T-cell (primary cell): ENCODE measurements around the gene RAB3B. TPM values are rescaled to one million over a fixed set of nuclear protein-coding genes. Genes with fewer than 3 reads are reported as not detected.
"Not testable (repeated sequence)": the region's sequence is repeated elsewhere in the genome, so short reads cannot be mapped to it uniquely, and the experiment has no call there.

ENCODE experiments used
- ATAC-seq, 4 experiments: fragments of 200-7000 bp in 3 of 4; fragments of 150-1000 bp in 1 of 4; cut with Tn5 transposase; replicated peaks in 1 of 4; 1 replicate in 3 of 4; 2 replicates in 1 of 4; pipeline ENCODE4 v1.10.0; 2021; ENCODE audit warnings: moderate library complexity in 3 of 4, mild to moderate bottlenecking in 2 of 4, moderate number of reproducible peaks in 1 of 4
- CTCF ChIA-PET, 2 donors: fragments of 300-600 bp; sonication (Branson Sonifier 250); formaldehyde crosslinking; loops; one replicate each; lab custom pipeline; 2022; ENCODE audit warnings: antibody characterized with exemption in 2 of 2; lab: Charles Lee
- POLR2A ChIA-PET, 2 donors: fragments of 300-600 bp; sonication (Branson Sonifier 250); formaldehyde crosslinking; loops; one replicate each; lab custom pipeline; 2022; ENCODE audit warnings: antibody characterized with exemption in 2 of 2; lab: Charles Lee
- DNase-seq, 35 experiments: peaks; one replicate each; pipeline versions ENCODE4 v3.0.0 to v3.0.0-alpha.2; 2013 to 2023
- H3K27ac ChIP-seq: one replicate; pipeline ENCODE4 v1.5.1; 2013; ENCODE audit warnings: low read length
- H3K27me3 ChIP-seq, 2 experiments: replicated peaks in 1 of 2; 1 replicate in 1 of 2; 2 replicates in 1 of 2; pipeline versions ENCODE4 v1.6.1 to v1.7.0; 2013; ENCODE audit warnings: low read length in 1 of 2, mixed read lengths in 1 of 2; ENCODE audit not compliant: control insufficient read depth in 2 of 2, insufficient read depth in 2 of 2; ENCODE audit errors: extremely low read depth in 1 of 2
- H3K36me3 ChIP-seq, 2 donors: 1 replicate in 1 of 2; 2 replicates in 1 of 2; pipeline versions ENCODE4 v1.6.1 to v1.7.0; 2013; ENCODE audit warnings: low read length in 1 of 2; ENCODE audit not compliant: control insufficient read depth in 2 of 2, insufficient read depth in 1 of 2; ENCODE audit errors: extremely low read depth in 1 of 2
- H3K4me1 ChIP-seq, 2 experiments: 1 replicate in 1 of 2; 2 replicates in 1 of 2; pipeline versions ENCODE4 v1.6.1 to v1.7.0; 2013; ENCODE audit warnings: low read length in 2 of 2, mixed read lengths in 1 of 2; ENCODE audit not compliant: insufficient read depth in 2 of 2, control insufficient read depth in 1 of 2; ENCODE audit errors: extremely low read depth in 1 of 2
- H3K4me3 ChIP-seq, 2 donors: 1 replicate in 1 of 2; 2 replicates in 1 of 2; pipeline versions ENCODE4 v1.5.1 to v1.7.0; 2013; ENCODE audit warnings: mild to moderate bottlenecking in 2 of 2, low read length in 1 of 2, moderate library complexity in 1 of 2; ENCODE audit not compliant: control insufficient read depth in 1 of 2; ENCODE audit errors: extremely low read depth in 1 of 2
- H3K9me3 ChIP-seq: 2 replicates; pipeline ENCODE4 v1.7.0; 2013
- H3K27ac Mint-ChIP-seq, 2 donors: one replicate each; pipeline ENCODE4 v1.8.0; 2020 to 2021; ENCODE audit warnings: mild to moderate bottlenecking in 2 of 2, mixed read lengths in 2 of 2
- H3K27me3 Mint-ChIP-seq, 2 donors: one replicate each; pipeline ENCODE4 v1.8.0; 2021 to 2022; ENCODE audit warnings: mixed read lengths in 2 of 2
- H3K36me3 Mint-ChIP-seq: one replicate; pipeline ENCODE4 v1.8.0; 2021; ENCODE audit warnings: mixed read lengths
- H3K4me1 Mint-ChIP-seq, 3 donors: one replicate each; pipeline ENCODE4 v1.8.0; 2020 to 2022; ENCODE audit warnings: mixed read lengths in 3 of 3, mild to moderate bottlenecking in 1 of 3
- H3K4me3 Mint-ChIP-seq, 3 donors: one replicate each; pipeline ENCODE4 v1.8.0; 2020 to 2022; ENCODE audit warnings: mild to moderate bottlenecking in 3 of 3, mixed read lengths in 3 of 3, moderate library complexity in 3 of 3
- H3K9me3 Mint-ChIP-seq, 3 donors: one replicate each; pipeline ENCODE4 v1.8.0; 2020 to 2022; ENCODE audit warnings: mixed read lengths in 3 of 3
- WGBS: methylation state at CpG from one replicate; pipeline ENCODE4 v1.1.5; 2013; ENCODE audit warnings: missing lambda C conversion rate; ENCODE audit not compliant: insufficient coverage; 5-methylcytosine and 5-hydroxymethylcytosine counted together
- total RNA-seq, 35 experiments: library from RNA in 6 of 35; stranded (reverse) in 6 of 35; fragments of 120-200 nt in 1 of 35; gene quantifications; one replicate each; pipeline versions ENCODE4 v1.2.1 to v1.2.4 and lab custom pipeline; 2013 to 2026

RAB3B gene
- total RNA-seq, 5 donors from 2014 or later (not counting 1 experiment from before 2014, with no cell fraction given) = 0.02 to 0.18 (median 0.06) TPM; not detected in 1

- ChIA-PET CTCF (interaction anchor here (0.7 to 1.4 kb wide), 7 partner anchors 9 to 929 kb away, joined by 3 to 6 read pairs (median 4); no protein-coding TSS in a partner anchor), POLR2A (no interaction called here)
- H3K9me3 Mint-ChIP-seq = no peaks in the 10 kb centered on the region
- H3K27ac Mint-ChIP-seq = no peak overlapping the region
- ATAC-seq = no peak
- DNase-seq = no peak
- Histone ChIP-seq H3K4me1 (no peaks in the 10 kb centered on the region), H3K36me3 (no peaks in the 10 kb centered on the region), H3K9me3 (no peaks in the 10 kb centered on the region), H3K27ac (no peak overlapping the region), H3K27me3 (peaks cover 3 to 26% of the 10 kb centered on the region in 2 experiments), H3K4me3 (no peak overlapping the region)
- peaks cover 48 to 55% of the 10 kb centered on the region in 2 donors for H3K27me3 Mint-ChIP-seq
- H3K4me3 Mint-ChIP-seq = no peak overlapping the region
- H3K36me3 Mint-ChIP-seq = no peaks in the 10 kb centered on the region
- H3K4me1 Mint-ChIP-seq = no peaks in the 10 kb centered on the region
These were observed 92.8 kb downstream of the RAB3B start for GRCh38 chr1:51897699-51898031.

- H3K36me3 Mint-ChIP-seq, H3K27ac Mint-ChIP-seq, ATAC-seq, H3K4me3 ChIP-seq, H3K36me3 ChIP-seq, H3K9me3 ChIP-seq, H3K4me1 ChIP-seq, DNase-seq, H3K27ac ChIP-seq, CTCF ChIA-PET, H3K4me3 Mint-ChIP-seq, H3K4me1 Mint-ChIP-seq, H3K9me3 Mint-ChIP-seq, POLR2A ChIA-PET: not testable (repeated sequence)
- peaks cover 57 to 59% of the 10 kb centered on the region in 2 donors for H3K27me3 Mint-ChIP-seq
- H3K27me3 ChIP-seq = peaks cover 4 to 21% of the 10 kb centered on the region in 2 experiments
- no CpG with 5 or more reads among the region's 2 CpGs for WGBS
These were observed 95.8 kb downstream of the RAB3B start for GRCh38 chr1:51894748-51895147.

- ChIA-PET POLR2A (interaction anchor here (0.6 to 1.0 kb wide), 3 partner anchors 10 to 526 kb away, joined by 3 to 4 read pairs (median 3); partner anchors contain the start of genes ORC1 (in 1 of the 2) and PRPF38A (in 1 of the 2)), CTCF (interaction anchor here (0.7 to 1.1 kb wide), 6 partner anchors 10 to 110 kb away, joined by 3 to 10 read pairs (median 4); no protein-coding TSS in a partner anchor)
- WGBS = 0% methylated on average over 43 of the region's 54 CpGs
- DNase-seq (peak; percentile 97 to 100 (median 100)), ATAC-seq (peak; percentile 90 to 93 (median 92))
- H3K4me3 ChIP-seq = peak within 1 kb of the TSS; percentile 81 to 95
- H3K36me3 ChIP-seq = peaks cover 0 to 2% of the 10 kb centered on the region in 2 donors
- Mint-ChIP-seq H3K4me1 (peaks cover 21 to 22% (median 22%) of the 10 kb centered on the region in 3 donors), H3K4me3 (no peak within 1 kb of the TSS), H3K27me3 (peaks cover 9 to 18% of the 10 kb centered on the region in 2 donors), H3K9me3 (no peaks in the 10 kb centered on the region), H3K36me3 (peaks cover 3% of the 10 kb centered on the region), H3K27ac (no peak within 1 kb of the TSS)
- H3K9me3 ChIP-seq = no peaks in the 10 kb centered on the region
- H3K27me3 ChIP-seq = peaks cover 0 to 13% of the 10 kb centered on the region in 2 experiments
- peaks cover 25 to 31% of the 10 kb centered on the region in 2 experiments for H3K4me1 ChIP-seq
- H3K27ac ChIP-seq = peak within 1 kb of the TSS; percentile 89
These were observed 111.7 kb downstream of the RAB3B start, which contains the start of gene NRDC for GRCh38 chr1:51878616-51879336. Gene NRDC (minus strand): TSS chr1:51878727. CDS start chr1:51878615, 112 bp downstream.

GRCh38 chr1:51878308-51878615, 112.2 kb downstream of the RAB3B start:
- Mint-ChIP-seq H3K4me3 (no peak overlapping the region), H3K36me3 (peaks cover 3% of the 10 kb centered on the region), H3K27me3 (peaks cover 7 to 15% of the 10 kb centered on the region in 2 donors), H3K9me3 (no peaks in the 10 kb centered on the region), H3K4me1 (peaks cover 22 to 24% (median 22%) of the 10 kb centered on the region in 3 donors), H3K27ac (no peak overlapping the region)
- ChIA-PET POLR2A (no interaction called here), CTCF (interaction anchor here in 1 of 2 donors (0.6 kb wide), 1 partner anchor 35 kb away, joined by 3 read pairs; no protein-coding TSS in a partner anchor)
- Histone ChIP-seq H3K27me3 (peaks cover 0 to 8% of the 10 kb centered on the region in 2 experiments), H3K4me1 (peaks cover 25 to 36% of the 10 kb centered on the region in 2 experiments), H3K27ac (peak overlapping the region; percentile 89), H3K9me3 (no peaks in the 10 kb centered on the region), H3K36me3 (peaks cover 0 to 2% of the 10 kb centered on the region in 2 donors), H3K4me3 (peak overlapping the region; percentile 81 to 95)
- ATAC-seq (no peak), DNase-seq (peak in 1 of 35 experiments; percentile 0)
- WGBS = under 1% methylated on average over 17 of the region's 17 CpGs

GRCh38 chr1:51877434-51878307, 112.8 kb downstream of the RAB3B start:
- peaks cover 0 to 8% of the 10 kb centered on the region in 2 experiments for H3K27me3 ChIP-seq
- H3K9me3 ChIP-seq = no peaks in the 10 kb centered on the region
- H3K4me1 Mint-ChIP-seq = peaks cover 22 to 29% (median 28%) of the 10 kb centered on the region in 3 donors
- peak overlapping the region; percentile 89 for H3K27ac ChIP-seq
- H3K36me3 ChIP-seq = peaks cover 0 to 2% of the 10 kb centered on the region in 2 donors
- H3K27ac Mint-ChIP-seq = no peak overlapping the region
- ChIA-PET POLR2A (no interaction called here), CTCF (interaction anchor here (0.6 kb wide), 2 partner anchors 34 to 103 kb away, joined by 3 read pairs; no protein-coding TSS in a partner anchor)
- H3K9me3 Mint-ChIP-seq = no peaks in the 10 kb centered on the region
- no peak overlapping the region for H3K4me3 Mint-ChIP-seq
- H3K27me3 Mint-ChIP-seq = peaks cover 2 to 9% of the 10 kb centered on the region in 2 donors
- peaks cover 8% of the 10 kb centered on the region for H3K36me3 Mint-ChIP-seq
- peaks cover 25 to 36% of the 10 kb centered on the region in 2 experiments for H3K4me1 ChIP-seq
- ATAC-seq (no peak), DNase-seq (peak in 7 of 35 experiments; percentile 1 to 26 (median 3))
- H3K4me3 ChIP-seq = peak overlapping the region; percentile 81 to 95
- WGBS = 0% methylated on average over 9 of the region's 21 CpGs

DNA sequence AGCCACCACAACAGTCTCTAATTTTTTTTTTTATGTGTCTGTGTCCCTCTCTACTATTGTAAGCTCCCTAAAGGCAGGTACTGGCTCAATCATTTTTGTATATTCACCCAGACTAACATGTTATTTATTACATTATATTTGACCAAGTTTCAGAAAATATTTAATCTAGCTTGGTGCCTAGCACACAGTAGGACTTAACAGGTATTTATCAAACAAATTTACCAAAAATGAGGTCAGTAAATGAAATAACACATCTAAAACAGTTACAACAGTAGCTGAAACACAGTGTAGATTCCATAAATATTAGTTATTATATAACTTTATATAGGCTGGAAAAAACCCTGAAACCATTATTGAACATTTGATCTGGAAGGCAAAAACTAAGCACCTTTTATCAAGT, 114.7 kb downstream of the RAB3B start:
- Histone ChIP-seq H3K36me3 (peaks cover 0 to 2% of the 10 kb centered on the region in 2 donors), H3K4me1 (peaks cover 25 to 48% of the 10 kb centered on the region in 2 experiments), H3K27ac (no peak overlapping the region), H3K4me3 (no peak overlapping the region), H3K27me3 (no peaks in the 10 kb centered on the region), H3K9me3 (no peaks in the 10 kb centered on the region)
- Mint-ChIP-seq H3K27ac (no peak overlapping the region), H3K4me1 (peaks cover 39 to 45% (median 43%) of the 10 kb centered on the region in 3 donors), H3K36me3 (peaks cover 11% of the 10 kb centered on the region), H3K4me3 (peak overlapping the region in 2 of 3 donors; percentile 28 to 57), H3K27me3 (peaks cover 0 to 4% of the 10 kb centered on the region in 2 donors), H3K9me3 (no peaks in the 10 kb centered on the region)
- POLR2A ChIA-PET = interaction anchor here in 1 of 2 donors (0.6 kb wide), 1 partner anchor 624 kb away, joined by 3 read pairs; no protein-coding TSS in a partner anchor
- CTCF ChIA-PET = interaction anchor here in 1 of 2 donors (1.3 kb wide), 1 partner anchor 30 kb away, joined by 3 read pairs; no protein-coding TSS in a partner anchor
- DNase-seq = no peak
- no peak for ATAC-seq
